NCI-H128 (cell line): ENCODE measurements around the gene AKT3.

ENCODE experiments used
- DNase-seq: peaks from one replicate; lab custom pipeline; 2025; ENCODE audit not compliant: unreplicated experiment; lab: John Stamatoyannopoulos, UW

Gene AKT3

GRCh38 chr1:243471754-243472745 lies 378.0 kb downstream of the AKT3 start:
- DNase-seq, result no peak

DNA sequence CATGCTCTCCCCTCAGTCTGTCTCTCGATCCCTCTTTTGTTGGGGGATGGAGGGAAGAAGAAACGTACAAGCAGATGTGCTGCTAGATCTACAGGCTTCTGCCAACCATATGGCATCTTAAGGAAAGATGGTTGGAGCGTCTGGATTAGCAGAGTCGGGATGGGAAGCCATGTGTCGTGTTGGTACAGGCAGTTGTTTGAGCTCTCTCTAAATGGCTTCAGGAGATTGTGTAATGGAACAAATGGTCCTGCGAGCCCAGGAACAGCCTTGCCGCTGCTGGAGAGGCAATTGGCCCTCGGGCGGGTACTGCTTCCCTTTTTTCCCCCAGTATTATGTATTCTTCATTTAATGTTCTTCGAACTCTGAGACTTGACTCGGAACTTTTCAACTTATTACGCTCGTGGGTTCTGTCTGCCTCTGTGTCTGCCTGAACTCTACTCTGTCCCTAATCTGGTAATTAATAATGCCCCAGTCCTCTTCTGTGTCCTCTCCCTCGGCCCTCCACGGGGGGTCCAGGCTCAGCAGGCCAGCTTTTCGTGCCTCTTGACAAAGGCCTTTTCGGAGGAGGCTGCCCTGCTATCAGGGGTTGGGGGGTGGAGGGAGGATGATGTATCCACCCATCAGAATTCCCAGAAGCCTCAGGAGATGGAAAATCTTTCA lies 378.9 kb downstream of the AKT3 start:
- no peak for DNase-seq

GRCh38 chr1:243470502-243470901 lies 379.5 kb downstream of the AKT3 start:
- no peak for DNase-seq

DNA sequence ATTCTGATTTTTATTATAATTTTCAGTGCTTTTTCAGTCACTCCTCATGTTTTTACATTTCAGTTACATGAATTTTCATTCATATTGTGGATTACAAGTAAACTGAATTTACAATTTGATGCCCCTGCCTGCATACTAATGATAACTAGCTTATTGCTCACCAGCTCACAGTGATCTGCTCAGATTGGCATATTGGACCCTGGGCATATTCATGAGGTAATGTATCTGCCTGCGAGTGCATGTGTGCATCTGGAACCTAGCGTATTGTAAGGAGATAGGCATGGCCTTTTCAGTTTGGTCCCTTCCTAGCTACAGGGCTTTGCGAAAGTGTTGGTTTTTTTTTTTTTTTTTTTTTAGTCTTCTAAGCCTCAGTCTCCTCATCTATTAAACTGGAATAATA lies 380.5 kb downstream of the AKT3 start:
- no peak for DNase-seq

- DNase-seq, result no peak
These were observed 384.3 kb downstream of the AKT3 start for GRCh38 chr1:243465738-243466137.

DNA sequence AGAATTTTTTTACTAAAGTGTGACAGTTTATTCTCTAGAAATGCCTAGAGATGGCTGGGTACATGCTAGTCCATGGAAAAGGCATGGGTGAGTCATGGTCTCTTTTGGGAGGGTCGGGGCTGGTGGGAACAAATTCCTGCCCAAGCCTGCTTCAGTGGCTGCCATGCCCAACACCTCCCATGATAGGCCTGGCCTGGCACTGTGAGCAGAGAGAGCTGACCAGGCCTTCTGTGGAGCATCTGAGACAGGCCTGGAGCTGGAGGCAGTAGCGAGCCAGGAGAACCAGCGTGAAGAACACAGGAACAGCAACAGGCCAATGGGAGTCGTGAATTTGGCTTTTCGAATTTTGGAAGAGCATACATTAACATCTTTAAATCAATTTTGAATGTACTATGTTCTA lies 385.0 kb downstream of the AKT3 start:
- DNase-seq, result no peak

DNA sequence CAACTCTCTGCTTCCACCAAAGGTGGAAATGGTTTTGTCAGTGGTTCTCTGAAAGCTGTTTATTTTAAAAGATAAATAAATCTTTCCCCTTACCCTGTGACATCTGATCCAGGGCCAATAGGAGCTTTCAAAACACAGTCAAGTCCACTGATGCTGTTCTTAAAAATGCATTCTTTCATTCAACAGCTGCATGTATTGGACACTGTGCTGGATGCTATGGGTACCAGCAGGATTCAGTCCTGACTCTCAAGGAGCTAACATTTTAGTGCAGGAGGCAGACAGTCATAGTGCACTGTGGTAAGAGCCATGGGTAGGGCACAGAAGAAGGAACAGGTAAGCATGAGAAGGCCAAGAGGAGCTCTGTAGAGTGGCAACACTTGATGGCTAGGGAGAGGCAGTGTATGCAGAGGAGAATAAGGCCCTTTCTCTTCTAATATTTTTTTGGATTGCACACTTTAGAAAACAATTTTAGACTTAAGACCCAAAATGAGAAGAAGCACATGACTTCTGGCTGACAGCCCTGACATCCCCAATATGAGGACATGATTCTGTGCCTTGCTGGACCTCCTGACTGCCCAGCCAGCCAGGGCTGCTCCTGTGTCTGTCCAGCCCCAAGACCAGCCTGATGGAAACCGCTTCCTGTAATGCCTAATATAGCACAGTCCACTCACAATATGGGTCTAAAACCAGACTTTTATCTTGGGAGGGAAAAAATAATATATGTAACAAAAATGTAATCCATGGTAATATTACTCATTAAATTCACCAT lies 386.9 kb downstream of the AKT3 start:
- DNase-seq, result no peak

DNA sequence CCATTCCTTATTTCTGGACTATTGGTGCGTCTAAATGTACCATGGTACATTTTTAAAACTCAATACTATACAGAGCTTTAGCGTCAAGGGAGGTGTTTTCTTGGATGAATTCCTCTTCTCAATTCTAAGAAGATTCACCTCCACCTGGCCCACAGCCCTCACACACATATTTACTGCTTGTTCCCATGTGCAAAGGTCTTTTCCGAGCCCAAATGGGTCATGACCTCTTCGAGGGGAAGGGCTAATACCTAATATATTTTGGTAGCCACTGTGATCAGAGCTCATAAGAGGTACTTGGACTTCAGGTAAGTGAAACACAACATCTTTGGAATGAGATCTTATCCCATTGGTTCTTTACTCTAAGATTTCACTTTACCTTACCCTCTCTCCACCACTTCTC lies 388.3 kb downstream of the AKT3 start:
- no peak for DNase-seq

- no peak for DNase-seq
These were observed 391.0 kb downstream of the AKT3 start for GRCh38 chr1:243459059-243459458.

GRCh38 chr1:243457363-243457982 lies 392.6 kb downstream of the AKT3 start:
- no peak for DNase-seq

- DNase-seq, result no peak
These were observed 394.0 kb downstream of the AKT3 start for GRCh38 chr1:243455760-243456651.

GRCh38 chr1:243454328-243454997 lies 395.6 kb downstream of the AKT3 start:
- no peak for DNase-seq

DNA sequence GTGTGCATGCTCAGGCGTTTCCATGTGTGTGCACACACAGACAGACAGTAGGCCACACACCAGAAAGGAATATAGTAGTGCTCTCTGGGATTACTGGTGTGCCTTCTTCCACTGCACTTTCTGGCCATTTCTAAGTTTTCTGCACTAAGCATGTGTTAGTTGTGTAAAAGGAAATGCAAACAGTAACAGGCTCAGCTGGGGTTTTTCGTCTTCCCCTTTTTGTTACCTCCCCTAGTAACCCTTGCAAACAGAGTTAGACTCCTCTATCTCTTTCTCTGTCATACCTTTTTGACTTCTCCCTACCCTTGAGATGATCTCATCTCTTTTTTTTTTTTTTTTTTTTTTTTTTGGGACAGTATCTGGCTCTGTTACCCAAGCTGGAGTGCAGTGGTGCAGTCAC lies 398.0 kb downstream of the AKT3 start:
- no peak for DNase-seq

DNA sequence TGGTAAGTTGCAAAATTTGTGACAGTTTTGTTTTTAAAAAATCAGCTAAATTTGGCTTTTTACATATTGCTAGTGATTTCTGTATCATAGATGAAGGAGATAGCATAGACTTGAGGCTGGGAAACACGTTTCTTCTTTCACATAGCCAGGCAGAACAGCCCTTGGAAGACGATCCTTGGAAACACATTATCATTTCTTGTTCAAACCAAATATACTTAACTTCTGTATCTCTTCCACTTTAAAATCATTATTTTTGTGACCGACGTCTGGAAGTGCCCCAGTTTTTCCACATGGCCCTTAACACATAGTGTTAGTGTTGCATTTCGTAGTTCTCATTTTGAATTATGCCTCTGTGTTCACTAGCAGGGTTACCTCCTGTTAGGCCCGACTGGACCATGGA lies 400.7 kb downstream of the AKT3 start:
- DNase-seq, result no peak

- no peak for DNase-seq
These were observed 402.2 kb downstream of the AKT3 start for GRCh38 chr1:243447844-243448243.

- no peak for DNase-seq
These were observed 402.7 kb downstream of the AKT3 start for GRCh38 chr1:243447347-243447746.

DNA sequence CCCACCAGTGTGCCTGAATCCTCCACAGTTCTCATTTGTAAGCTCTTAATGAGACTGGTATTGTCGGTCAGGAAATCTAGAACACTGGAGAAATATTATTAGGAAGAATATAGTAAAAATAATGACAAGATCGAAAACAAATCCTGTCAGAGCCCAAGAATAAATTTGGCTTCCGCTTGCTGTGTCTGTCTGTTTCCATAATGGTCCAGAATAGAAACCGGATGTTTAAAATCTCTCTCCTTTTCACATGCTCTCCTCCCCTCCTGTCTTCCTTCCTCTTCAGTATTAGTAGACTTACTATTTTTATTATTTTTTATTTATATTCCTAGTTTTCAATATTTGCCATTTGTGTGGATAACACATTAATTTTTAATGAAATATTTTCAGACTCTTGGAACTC lies 406.5 kb downstream of the AKT3 start:
- no peak for DNase-seq

- no peak for DNase-seq
These were observed 408.4 kb downstream of the AKT3 start for GRCh38 chr1:243441601-243442000.

- DNase-seq, result no peak
These were observed 409.6 kb downstream of the AKT3 start for GRCh38 chr1:243440406-243440805.

DNA sequence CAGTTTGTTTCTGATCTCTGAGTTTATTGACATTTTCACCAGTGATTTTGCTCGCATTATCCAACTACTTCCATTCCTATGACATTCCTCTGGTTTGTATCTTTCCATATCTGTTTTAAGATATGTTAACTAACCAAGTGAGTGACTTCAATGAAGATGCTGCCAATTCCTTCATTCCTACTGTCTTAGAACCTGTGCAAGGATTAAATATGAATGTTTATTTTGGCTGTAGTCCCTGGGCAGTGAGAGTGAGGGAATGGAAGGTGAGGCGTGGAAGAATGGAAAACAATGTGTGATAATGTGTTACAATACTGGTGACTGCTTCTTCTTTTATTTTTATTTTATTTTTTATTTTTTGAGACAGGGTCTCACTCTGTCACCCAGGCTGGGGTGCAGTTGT lies 411.2 kb downstream of the AKT3 start:
- no peak for DNase-seq
